ENCODE results near the gene SLC7A4.

GRCh38 chr22:20980523-20980922, 51.8 kb downstream of the SLC7A4 start:
- TF ChIP-seq POLR2AphosphoS5 (IDR thresholded peaks at IDR 0.05; ENCODE audit: borderline replicate concordance, low read depth, low read length) (no peak), EZH2 (IDR thresholded peaks at IDR 0.05) (no peak), FOXP2 (optimal IDR thresholded peaks at IDR 0.05; ENCODE audit: control extremely low read depth, extremely low read length, insufficient read depth) (no peak)

All from SK-N-MC (cell line).